ENCODE measurements around the gene USP32.

The USP32 gene

DNA sequence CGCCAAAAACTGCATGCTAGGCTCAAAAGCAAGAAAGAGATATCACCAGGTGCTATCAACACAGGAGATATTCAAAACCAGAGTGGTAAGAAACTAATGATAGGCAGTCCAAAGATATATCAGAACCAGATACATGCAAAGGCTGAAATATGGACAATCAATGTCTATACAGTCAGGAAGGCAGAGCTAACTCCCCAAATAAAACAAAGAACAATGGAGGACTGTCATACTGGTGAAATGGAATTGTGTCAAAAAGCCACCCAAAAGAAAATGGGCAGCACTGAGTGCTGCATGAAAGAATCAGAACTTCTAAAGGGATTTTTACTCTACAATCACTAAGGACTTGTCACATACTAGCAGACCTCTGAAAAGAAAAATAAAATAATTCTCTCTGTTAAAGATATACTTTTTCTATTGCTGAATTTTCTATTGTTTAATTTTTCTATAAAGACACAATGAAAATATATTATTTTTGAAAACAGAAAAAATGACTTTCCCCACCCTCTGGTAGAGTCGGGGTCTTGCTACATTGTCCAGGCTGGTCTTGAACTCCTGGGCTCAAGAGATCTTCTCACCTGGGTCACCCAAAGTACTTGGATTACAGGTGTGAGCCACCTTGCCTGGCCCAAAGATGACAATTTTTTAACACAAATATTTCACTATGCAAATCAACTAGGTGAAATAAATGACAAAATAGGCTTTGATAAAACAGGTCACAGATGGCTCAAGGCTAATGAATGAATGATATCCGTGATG is 98.2 kb downstream of the USP32 start:
- TF ChIP-seq, protein P1, sequence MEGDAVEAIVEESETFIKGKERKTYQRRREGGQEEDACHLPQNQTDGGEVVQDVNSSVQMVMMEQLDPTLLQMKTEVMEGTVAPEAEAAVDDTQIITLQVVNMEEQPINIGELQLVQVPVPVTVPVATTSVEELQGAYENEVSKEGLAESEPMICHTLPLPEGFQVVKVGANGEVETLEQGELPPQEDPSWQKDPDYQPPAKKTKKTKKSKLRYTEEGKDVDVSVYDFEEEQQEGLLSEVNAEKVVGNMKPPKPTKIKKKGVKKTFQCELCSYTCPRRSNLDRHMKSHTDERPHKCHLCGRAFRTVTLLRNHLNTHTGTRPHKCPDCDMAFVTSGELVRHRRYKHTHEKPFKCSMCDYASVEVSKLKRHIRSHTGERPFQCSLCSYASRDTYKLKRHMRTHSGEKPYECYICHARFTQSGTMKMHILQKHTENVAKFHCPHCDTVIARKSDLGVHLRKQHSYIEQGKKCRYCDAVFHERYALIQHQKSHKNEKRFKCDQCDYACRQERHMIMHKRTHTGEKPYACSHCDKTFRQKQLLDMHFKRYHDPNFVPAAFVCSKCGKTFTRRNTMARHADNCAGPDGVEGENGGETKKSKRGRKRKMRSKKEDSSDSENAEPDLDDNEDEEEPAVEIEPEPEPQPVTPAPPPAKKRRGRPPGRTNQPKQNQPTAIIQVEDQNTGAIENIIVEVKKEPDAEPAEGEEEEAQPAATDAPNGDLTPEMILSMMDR (IDR thresholded peaks at IDR 0.05; ENCODE audit: borderline replicate concordance, insufficient read depth, low read depth, low read length), result no peak
- no peak overlapping the region for H3K4me3 ChIP-seq (ENCODE audit: low read depth, low read length)

DNA sequence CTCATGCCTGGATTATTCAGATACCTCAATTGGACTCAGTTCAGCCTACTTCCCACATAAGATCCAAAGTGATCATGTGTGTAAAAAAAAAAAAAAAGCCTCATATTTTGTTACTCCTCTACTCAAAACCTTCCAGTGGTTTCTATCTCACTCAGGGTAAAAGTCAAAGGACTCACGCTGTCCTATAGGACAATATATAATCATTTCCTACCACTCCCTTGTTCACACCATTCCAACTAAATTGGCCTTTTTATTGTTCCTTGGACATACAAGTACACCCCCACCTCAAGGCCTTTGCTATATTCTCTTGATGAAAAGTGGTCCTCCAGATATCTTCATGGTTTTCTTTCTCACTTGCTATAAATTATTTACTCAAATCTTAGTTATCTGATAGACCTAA is 99.2 kb downstream of the USP32 start:
- TF ChIP-seq, protein P1 (IDR thresholded peaks at IDR 0.05; ENCODE audit: borderline replicate concordance, insufficient read depth, low read depth, low read length), result no peak
- no peak overlapping the region for H3K4me3 ChIP-seq (ENCODE audit: low read depth, low read length)

DNA sequence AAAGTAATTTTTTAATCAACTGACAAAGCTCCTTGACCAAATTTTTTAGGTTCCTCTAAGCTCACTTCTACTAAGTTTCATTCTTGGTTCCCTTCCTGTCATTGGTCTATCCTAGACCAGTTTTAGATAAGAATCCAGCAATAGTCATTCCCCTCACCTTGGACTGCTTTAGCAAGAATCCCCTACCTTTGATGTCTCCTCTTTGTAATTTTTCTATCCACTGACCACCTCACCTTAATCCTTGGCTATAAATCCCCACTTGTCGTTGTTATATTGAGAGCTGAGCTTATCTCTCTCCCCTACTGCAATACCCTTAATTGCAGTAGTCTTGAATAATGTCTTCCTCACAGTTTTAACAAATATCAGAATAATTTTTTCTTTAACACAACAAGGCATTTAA is 107.2 kb downstream of the USP32 start:
- H3K4me3 ChIP-seq (ENCODE audit: low read depth, low read length), result no peak overlapping the region
- TF ChIP-seq, protein P1 (IDR thresholded peaks at IDR 0.05; ENCODE audit: borderline replicate concordance, insufficient read depth, low read depth, low read length), result no peak

DNA sequence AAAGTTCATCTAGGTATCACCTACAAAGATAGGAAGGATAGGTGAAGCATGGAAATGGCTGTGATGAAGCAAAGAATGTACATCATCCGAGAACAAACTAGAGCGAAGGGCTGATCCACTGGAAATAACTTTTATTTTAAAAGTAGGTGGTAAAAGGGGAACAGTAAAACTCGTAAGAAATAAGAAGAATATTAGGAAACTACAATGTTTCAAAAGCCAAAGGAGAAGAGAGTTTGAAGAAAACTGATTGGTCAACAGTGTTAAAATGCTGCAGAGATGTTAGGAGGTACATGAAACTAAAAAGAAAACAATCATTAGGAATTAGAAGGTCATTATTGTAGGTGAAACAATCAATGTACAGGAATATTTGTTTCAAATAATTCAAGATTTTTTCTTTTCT is 108.1 kb downstream of the USP32 start:
- H3K4me3 ChIP-seq (ENCODE audit: low read depth, low read length), result no peak overlapping the region
- TF ChIP-seq, protein P1 (IDR thresholded peaks at IDR 0.05; ENCODE audit: borderline replicate concordance, insufficient read depth, low read depth, low read length), result no peak

DNA sequence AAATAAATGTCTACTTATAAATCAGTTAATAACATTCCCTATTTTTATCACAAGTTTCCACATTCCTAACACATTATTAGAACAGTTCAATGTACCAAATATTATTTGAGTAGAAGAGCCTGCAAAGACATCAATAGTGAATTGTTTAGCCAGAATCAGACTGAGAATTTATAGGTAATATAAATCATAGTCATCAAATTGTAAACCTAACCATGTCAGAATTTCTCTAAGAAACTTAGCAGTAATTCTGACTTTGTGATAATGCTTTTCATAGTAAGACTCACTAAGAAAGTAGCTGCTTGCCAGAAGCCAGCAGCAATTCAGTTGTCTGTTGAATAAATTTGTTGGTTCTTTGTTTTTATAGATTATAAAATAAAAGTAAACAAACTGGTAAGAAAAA is 111.3 kb downstream of the USP32 start:
- H3K4me3 ChIP-seq (ENCODE audit: low read depth, low read length), result no peak overlapping the region
- TF ChIP-seq, protein P1 (IDR thresholded peaks at IDR 0.05; ENCODE audit: borderline replicate concordance, insufficient read depth, low read depth, low read length), result no peak

DNA sequence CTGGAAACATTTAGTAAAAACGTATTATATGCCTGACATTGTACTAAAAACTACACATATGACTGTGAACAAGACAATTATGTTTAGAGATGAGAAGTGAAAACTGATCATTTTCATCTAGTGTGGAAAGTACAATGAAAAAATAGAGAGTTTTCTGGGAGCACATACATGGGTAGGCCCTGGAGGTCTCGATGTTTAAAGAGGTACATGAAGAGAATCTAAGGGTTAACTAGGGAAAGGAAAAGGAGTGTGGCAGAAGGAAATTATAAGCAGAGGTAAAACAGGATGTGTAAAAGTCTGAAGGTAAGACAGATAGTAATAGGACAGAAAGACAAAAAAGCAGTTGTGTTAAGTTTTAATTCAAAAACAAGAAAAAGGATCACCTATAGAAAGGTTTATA is 113.7 kb downstream of the USP32 start:
- TF ChIP-seq, protein P1 (IDR thresholded peaks at IDR 0.05; ENCODE audit: borderline replicate concordance, insufficient read depth, low read depth, low read length), result no peak
- no peak overlapping the region for H3K4me3 ChIP-seq (ENCODE audit: low read depth, low read length)

DNA sequence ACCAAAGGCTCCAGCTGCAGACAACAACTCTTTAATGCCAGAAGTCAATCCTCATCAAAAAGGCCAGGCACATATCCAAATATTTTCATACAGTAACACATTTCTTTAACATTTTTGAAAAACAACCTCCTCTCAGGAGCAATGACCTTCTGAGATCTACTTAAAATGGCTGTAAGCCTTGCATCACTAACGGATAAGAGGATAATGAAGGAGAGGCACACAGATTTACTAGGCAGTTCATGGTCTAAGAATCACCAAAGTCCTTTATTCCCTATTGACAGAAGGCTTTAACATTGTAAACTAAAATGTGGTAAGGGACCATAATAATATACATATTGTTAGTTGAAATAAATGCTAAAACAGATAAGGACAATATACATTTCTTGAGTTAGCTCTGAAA is 114.7 kb downstream of the USP32 start:
- H3K4me3 ChIP-seq (ENCODE audit: low read depth, low read length), result no peak overlapping the region
- TF ChIP-seq, protein P1 (IDR thresholded peaks at IDR 0.05; ENCODE audit: borderline replicate concordance, insufficient read depth, low read depth, low read length), result no peak
